A549 treated with AZD9567 at 1 μM for 4 hours (cell line): Measurements from ENCODE around the gene ANKZF1. TPM values are rescaled to one million over a fixed set of nuclear protein-coding genes. Genes with fewer than 3 reads are reported as not detected.

Source experiments
- total RNA-seq: library from RNA; stranded (reverse); fragments of 200-300 nt; extraction: Qiagen RNA extraction; gene quantifications from 5 replicates; pipeline ENCODE4 v1.2.3, GENCODE V29; 2022; ENCODE audit not compliant: insufficient read depth

The ANKZF1 gene
- 14.6 to 31.0 TPM (median 19.9 TPM) in 5 replicates for total RNA-seq

GRCh38 chr2:219229305-219230058 lies at the start of gene ANKZF1, which contains the start of gene ATG9A:
TSS of gene ANKZF1 (plus strand) at chr2:219229806. CDS start at chr2:219230258, 452 bp downstream.
TSS of gene ATG9A (minus strand) at chr2:219229636. CDS start at chr2:219228024, 1,612 bp downstream.

DNA sequence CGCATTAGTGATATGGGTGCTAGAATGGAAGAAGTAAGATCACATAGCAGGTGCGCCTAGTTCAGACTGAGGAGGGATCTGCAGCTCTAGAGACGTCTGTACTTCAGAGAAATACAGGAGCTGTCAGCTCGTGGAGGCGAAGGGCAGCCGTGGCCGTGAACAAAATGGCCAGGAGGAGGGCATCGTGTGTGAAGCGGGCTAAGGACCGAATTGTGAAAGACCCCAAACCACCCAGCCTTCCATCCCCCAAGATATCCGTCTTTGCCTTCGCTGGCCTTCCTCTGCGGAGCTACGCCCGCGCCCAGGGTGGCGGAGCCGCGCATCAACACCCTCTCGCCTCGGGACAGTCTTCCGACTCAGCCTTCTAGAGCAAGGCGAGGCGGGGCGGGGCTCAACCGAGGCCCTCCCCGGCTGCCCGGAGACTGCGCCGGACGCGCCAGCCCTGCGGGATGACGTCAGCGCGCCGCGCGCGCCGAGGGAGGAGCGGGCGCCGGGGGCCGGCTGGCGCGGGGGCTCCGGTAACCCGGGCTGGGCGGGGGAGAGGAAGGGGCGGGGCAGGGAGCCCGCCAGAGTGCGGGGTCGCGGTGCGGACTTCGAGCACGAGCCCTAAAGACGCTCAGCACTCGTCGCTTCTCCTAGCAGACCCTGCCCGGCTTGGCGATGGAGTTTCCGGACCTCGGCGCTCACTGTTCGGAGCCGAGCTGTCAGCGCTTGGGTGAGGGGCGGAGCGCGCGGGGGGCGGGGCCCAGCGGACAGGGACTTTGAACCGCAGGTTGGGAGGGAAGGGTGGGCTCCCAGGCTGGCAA lies 23.1 kb upstream of the ANKZF1 start, which contains the start of gene ZFAND2B:
TSS of gene ZFAND2B (plus strand) at position 455 of the 806 bp plus-strand sequence. CDS start at position 661, 206 bp downstream.

DNA sequence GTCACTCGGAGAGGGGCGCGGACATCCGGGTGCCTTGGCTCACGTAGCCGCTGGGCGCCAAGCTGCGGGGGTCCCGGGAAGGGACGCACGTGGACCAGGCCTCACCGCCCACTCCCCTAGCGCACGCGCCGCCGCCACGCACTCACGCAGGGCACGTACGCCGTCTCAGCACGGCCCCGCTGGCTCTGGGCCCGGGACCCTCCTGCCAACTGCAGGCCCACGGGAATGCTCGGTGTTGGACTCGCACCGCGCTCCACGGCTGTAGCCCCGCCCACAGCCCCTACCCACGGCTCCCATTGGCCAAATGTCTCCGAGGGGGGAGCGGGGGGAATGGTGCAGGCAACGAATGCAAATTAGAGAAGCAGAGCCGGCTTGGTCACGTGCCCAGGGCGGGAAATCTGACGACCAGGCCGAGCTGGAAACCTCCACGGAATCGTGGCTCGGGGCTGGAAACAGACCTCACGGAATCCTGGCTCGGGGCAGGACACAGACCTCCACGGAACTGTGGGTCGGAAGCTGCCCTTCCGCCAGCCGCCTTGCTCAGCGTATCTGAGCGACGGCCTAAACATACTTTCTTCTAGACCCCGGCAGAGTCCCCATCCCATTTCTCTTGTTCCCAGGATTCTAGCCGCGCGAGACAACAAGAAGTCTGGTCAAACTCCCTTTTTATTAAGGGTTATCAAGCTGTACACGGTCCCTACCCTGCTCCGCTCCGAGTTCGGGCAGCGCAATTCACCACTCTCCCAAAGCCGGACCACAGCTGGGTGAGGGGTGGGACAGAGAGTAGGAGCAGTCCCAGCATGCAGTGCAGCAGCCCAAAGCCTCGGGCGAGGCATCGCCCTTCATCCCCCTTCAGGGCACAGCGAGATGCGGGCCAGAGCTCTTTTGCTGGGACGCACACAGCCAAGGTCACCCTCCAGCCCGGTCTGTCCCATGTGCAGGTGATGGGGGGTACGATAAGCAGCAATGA lies 10.6 kb upstream of the ANKZF1 start, which contains the start of gene ABCB6:
TSS of gene ABCB6 (minus strand) at position 227 of the 970 bp plus-strand sequence. CDS start 285 bp downstream, outside the sequence.

GRCh38 chr2:219245148-219245898 lies 15.7 kb downstream of the ANKZF1 start, which contains the start of the genes GLB1L and STK16:
TSS of gene GLB1L (minus strand) at chr2:219245444. CDS start at chr2:219243573, 1,871 bp downstream.
TSS of gene STK16 (plus strand) at chr2:219245479. CDS start at chr2:219246000, 521 bp downstream.

GRCh38 chr2:219252900-219253752 lies 23.5 kb downstream of the ANKZF1 start, which contains the start of gene TUBA4B:
TSS of gene TUBA4B (plus strand) at chr2:219253243. CDS start at chr2:219253408, 165 bp downstream.

DNA sequence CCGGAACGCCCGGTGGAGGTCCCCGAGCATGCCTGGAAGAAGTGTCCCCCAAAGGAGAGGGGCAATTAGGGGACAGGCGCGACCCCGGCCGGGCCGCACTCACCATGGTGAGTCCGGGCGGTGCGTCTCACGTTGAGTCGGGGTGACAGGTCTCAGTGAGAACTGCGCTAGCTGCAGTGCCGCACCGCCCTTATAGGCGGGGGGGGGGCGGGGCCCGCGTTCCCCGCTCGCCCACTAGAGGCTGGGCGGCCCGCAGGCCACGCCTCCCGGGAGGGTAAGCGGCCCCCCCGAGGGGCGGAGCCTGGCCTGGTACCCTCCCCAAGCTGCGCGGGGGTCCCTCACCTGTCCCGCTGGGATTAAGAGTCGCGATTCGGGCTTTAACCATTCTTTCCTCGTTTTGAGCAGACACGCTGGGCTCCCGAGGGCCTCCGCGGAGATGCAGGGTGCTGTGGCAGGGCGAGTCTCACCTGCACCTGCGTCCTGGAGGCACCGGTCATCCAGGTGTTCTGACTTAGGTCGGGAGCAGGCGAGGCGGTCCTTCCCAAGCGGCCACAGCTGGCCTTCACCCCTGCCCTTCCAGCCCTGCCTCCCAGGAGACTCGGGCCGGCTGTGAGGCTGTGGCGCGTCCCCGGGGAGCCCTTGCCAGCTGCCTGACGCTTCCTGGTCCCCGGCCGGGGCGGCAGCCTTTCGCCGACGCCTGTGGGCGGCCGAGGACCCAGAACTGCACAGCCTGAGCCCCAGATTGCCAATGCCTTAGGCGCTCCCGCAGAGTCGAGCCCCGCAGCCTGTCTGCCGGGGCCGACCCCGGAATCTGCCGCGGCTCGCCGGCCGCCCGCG lies 24.4 kb downstream of the ANKZF1 start, which contains the start of gene TUBA4A:
TSS of gene TUBA4A (minus strand) at position 166 of the 837 bp plus-strand sequence. CDS start at position 106, 60 bp downstream.

DNA sequence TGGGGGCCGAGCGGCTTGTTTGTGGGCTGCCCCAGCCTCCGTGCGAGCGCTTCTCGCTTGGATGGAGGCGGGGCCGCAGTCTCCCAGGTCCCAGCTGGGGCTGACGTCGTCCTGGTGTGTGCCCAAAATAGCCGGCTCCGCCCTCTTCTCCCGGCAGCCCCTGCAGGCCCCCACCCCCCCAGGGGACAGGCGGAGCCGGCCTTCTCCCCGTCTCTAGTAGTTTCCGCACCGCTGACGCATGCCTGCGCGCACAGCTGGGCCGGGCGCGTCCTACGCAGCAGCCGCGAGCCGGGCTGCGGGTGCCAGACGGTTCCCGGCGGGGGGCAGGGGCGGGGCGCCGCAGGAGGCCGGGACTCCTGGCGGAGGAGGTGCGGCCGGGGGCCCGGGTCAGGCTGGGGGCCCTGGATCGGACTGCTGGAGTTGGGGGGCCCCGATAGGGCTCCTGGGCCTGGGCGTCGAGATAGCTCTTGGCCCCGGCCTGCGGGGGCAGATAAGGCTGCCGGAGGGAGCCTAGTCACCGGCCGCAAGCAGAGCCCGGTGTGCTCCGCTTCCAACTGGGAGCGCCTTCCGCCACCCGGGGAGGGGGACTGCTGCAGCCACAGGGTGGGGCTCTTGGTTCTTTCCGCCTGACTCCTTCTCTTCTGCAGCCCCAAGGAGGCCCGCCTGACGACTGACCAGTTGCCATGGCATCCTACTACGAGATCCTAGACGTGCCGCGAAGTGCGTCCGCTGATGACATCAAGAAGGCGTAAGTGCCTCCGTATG lies 49.7 kb downstream of the ANKZF1 start, which contains the start of gene DNAJB2:
TSS of gene DNAJB2 (plus strand) at position 216 of the 765 bp plus-strand sequence. CDS start at position 684, 468 bp downstream.

Other genes starting within 250 kb of the ANKZF1 start
- 0.03 TPM in 1 of 5 replicates, not detected in the others for gene FEV, start 244.6 kb upstream of the ANKZF1 start, total RNA-seq
- gene CRYBA2, start 236.4 kb upstream of the ANKZF1 start, total RNA-seq = not detected in 5 replicates
- 0.13 to 0.22 TPM (median 0.18 TPM) in 4 of 5 replicates, not detected in the other for gene CFAP65, start 188.3 kb upstream of the ANKZF1 start, total RNA-seq
- gene IHH, start 168.9 kb upstream of the ANKZF1 start, total RNA-seq = 0.27 to 0.62 TPM (median 0.46 TPM) in 4 of 5 replicates, not detected in the other
- 14.5 to 40.0 TPM (median 16.5 TPM) in 5 replicates for gene NHEJ1, start 69.0 kb upstream of the ANKZF1 start, total RNA-seq
- gene SLC23A3, start 59.8 kb upstream of the ANKZF1 start, total RNA-seq = 0.68 to 1.2 TPM (median 0.92 TPM) in 4 of 5 replicates, not detected in the other
- 42.4 to 47.3 TPM (median 45.6 TPM) in 5 replicates for gene CNPPD1, start 52.9 kb upstream of the ANKZF1 start, total RNA-seq
- 61.8 to 86.6 TPM (median 81.2 TPM) in 5 replicates for gene RETREG2, start 51.5 kb upstream of the ANKZF1 start, total RNA-seq
- 19.0 to 24.6 TPM (median 21.7 TPM) in 5 replicates for gene ZFAND2B, start 23.0 kb upstream of the ANKZF1 start, total RNA-seq
- 27.7 to 35.3 TPM (median 30.6 TPM) in 5 replicates for gene ABCB6, start 10.8 kb upstream of the ANKZF1 start, total RNA-seq
- gene ATG9A, start 170 bp upstream of the ANKZF1 start, total RNA-seq = 37.4 to 46.2 TPM (median 40.8 TPM) in 5 replicates
- gene GLB1L, start 15.6 kb downstream of the ANKZF1 start, total RNA-seq = 5.6 to 7.1 TPM (median 5.9 TPM) in 5 replicates
- 23.5 to 31.2 TPM (median 28.5 TPM) in 5 replicates for gene STK16, start 15.7 kb downstream of the ANKZF1 start, total RNA-seq
- 0.13 to 0.22 TPM (median 0.19 TPM) in 4 of 5 replicates, not detected in the other for gene TUBA4B, start 23.4 kb downstream of the ANKZF1 start, total RNA-seq
- 242 to 422 TPM (median 253 TPM) in 5 replicates for gene TUBA4A, start 24.1 kb downstream of the ANKZF1 start, total RNA-seq
- gene DNAJB2, start 49.6 kb downstream of the ANKZF1 start, total RNA-seq = 26.0 to 41.0 TPM (median 35.4 TPM) in 5 replicates
- gene PTPRN, start 79.6 kb downstream of the ANKZF1 start, total RNA-seq = 0.92 to 1.8 TPM (median 1.1 TPM) in 4 of 5 replicates, not detected in the other
- not detected in 5 replicates for gene RESP18, start 102.9 kb downstream of the ANKZF1 start, total RNA-seq
- 62.7 to 99.5 TPM (median 71.7 TPM) in 5 replicates for gene DNPEP, start 158.1 kb downstream of the ANKZF1 start, total RNA-seq
- gene DES, start 188.6 kb downstream of the ANKZF1 start, total RNA-seq = 0.03 to 0.27 TPM (median 0.15 TPM) in 3 of 5 replicates, not detected in the others
- gene SPEG, start 205.0 kb downstream of the ANKZF1 start, total RNA-seq = 4.7 to 7.8 TPM (median 6.5 TPM) in 5 replicates